T-helper 9 cell (primary cell): ENCODE measurements around the gene EIF3A.
"Not testable (repeated sequence)": the region's sequence is repeated elsewhere in the genome, so short reads cannot be mapped to it uniquely, and the experiment has no call there.

ENCODE experiments used
- DNase-seq: peaks from one replicate; pipeline ENCODE4 v3.0.0-alpha.2; 2020
- total RNA-seq, 2 donors: gene quantifications; one replicate each; lab custom pipeline; 2026; lab: John Stamatoyannopoulos, UW

The EIF3A gene
- total RNA-seq: 555 to 564 reads per million in 2 donors

GRCh38 chr10:119080521-119081259 lies at the start of gene EIF3A:
Gene EIF3A (minus strand): TSS chr10:119080817. CDS start chr10:119080676, 141 bp downstream.
- DNase-seq: peak; percentile 88

- no peak for DNase-seq
Observed at GRCh38 chr10:119129721-119130120, 49.1 kb upstream of the EIF3A start.

- no peak for DNase-seq
Observed at GRCh38 chr10:119125942-119126341, 45.3 kb upstream of the EIF3A start.

- no peak for DNase-seq
Observed at GRCh38 chr10:119120875-119121274, 40.3 kb upstream of the EIF3A start.

- no peak for DNase-seq
Observed at GRCh38 chr10:119120413-119120867, 39.8 kb upstream of the EIF3A start.

GRCh38 chr10:119119400-119119799 lies 38.8 kb upstream of the EIF3A start:
- no peak for DNase-seq

GRCh38 chr10:119118231-119118630 lies 37.6 kb upstream of the EIF3A start:
- no peak for DNase-seq

GRCh38 chr10:119116326-119116951 lies 35.8 kb upstream of the EIF3A start:
- no peak for DNase-seq

GRCh38 chr10:119115926-119116325 lies 35.3 kb upstream of the EIF3A start:
- no peak for DNase-seq

GRCh38 chr10:119113751-119114732 lies 33.4 kb upstream of the EIF3A start:
- no peak for DNase-seq

- DNase-seq: no peak
Observed at GRCh38 chr10:119112056-119112455, 31.4 kb upstream of the EIF3A start.

GRCh38 chr10:119107771-119108170 lies 27.2 kb upstream of the EIF3A start:
- not testable (repeated sequence) for DNase-seq

- DNase-seq: not testable (repeated sequence)
Observed at GRCh38 chr10:119107106-119107505, 26.5 kb upstream of the EIF3A start.

GRCh38 chr10:119105899-119106298 lies 25.3 kb upstream of the EIF3A start:
- DNase-seq: not testable (repeated sequence)

- DNase-seq: no peak
Observed at GRCh38 chr10:119105155-119105554, 24.5 kb upstream of the EIF3A start.

- peak; percentile 6 for DNase-seq
Observed at GRCh38 chr10:119104654-119105015, 24.0 kb upstream of the EIF3A start.

GRCh38 chr10:119103903-119104653 lies 23.5 kb upstream of the EIF3A start, which contains the start of gene DENND10:
Gene DENND10 (plus strand): TSS chr10:119104113. CDS start chr10:119104143, 30 bp downstream.
- DNase-seq: peak; percentile 78

- no peak for DNase-seq
Observed at GRCh38 chr10:119103241-119103902, 22.8 kb upstream of the EIF3A start.

GRCh38 chr10:119101366-119102098 lies 20.9 kb upstream of the EIF3A start:
- no peak for DNase-seq

GRCh38 chr10:119100434-119101238 lies 20.0 kb upstream of the EIF3A start:
- DNase-seq: no peak
